Panc1 (cell line): Measurements from ENCODE around the gene SAPCD1. TPM values are rescaled to one million over a fixed set of nuclear protein-coding genes. Genes with fewer than 3 reads are reported as not detected.

Experiments
- ATAC-seq: fragments of 200-7000 bp; cut with Tn5 transposase; 2 replicates; pipeline ENCODE4 v1.9.1; 2020; ENCODE audit warnings: mild to moderate bottlenecking, moderate library complexity
- BruUV-seq: library from RNA; stranded (reverse); fragments of 400-500 nt; replicated peaks from 2 replicates; lab custom pipeline; 2021; lab: Mats Ljungman, UMichigan
- CTCF ChIA-PET: fragments of 300-600 bp; sonication (Branson Sonifier 250); formaldehyde crosslinking; loops from one replicate; lab custom pipeline; 2022; ENCODE audit warnings: antibody characterized with exemption; lab: Charles Lee
- POLR2A ChIA-PET: fragments of 300-600 bp; sonication (Branson Sonifier 250); formaldehyde crosslinking; loops from one replicate; lab custom pipeline; 2022; ENCODE audit warnings: antibody characterized with exemption; lab: Charles Lee
- DNase-seq: peaks from one replicate; pipeline ENCODE4 v3.0.0-alpha.2; 2010; ENCODE audit warnings: low read depth, low spot score
- H3K27ac ChIP-seq: 2 replicates; pipeline ENCODE4 v1.5.1; 2011; ENCODE audit warnings: mild to moderate bottlenecking, low read length, inconsistent platforms
- H3K27me3 ChIP-seq: fragments of 200-500 bp; sonication (Bioruptor generic); 2 replicates; pipeline ENCODE4 v1.6.0; 2014; ENCODE audit warnings: low read length, inconsistent platforms; ENCODE audit not compliant: control insufficient read depth, insufficient read depth
- H3K36me3 ChIP-seq: fragments of 200-500 bp; sonication (Bioruptor generic); 2 replicates; pipeline ENCODE4 v1.5.1; 2014; ENCODE audit warnings: inconsistent platforms, mild to moderate bottlenecking, low read length, moderate library complexity; ENCODE audit not compliant: control insufficient read depth, insufficient read depth
- H3K4me1 ChIP-seq: 2 replicates; pipeline ENCODE4 v1.5.1; 2011; ENCODE audit warnings: inconsistent platforms, mild to moderate bottlenecking, low read length, moderate library complexity; ENCODE audit not compliant: control insufficient read depth, insufficient read depth
- H3K4me3 ChIP-seq, 2 experiments: 2 replicates each; pipeline ENCODE4 v1.5.1; 2011 to 2012; ENCODE audit warnings: low read depth in 2 of 2, low read length in 2 of 2, mild to moderate bottlenecking in 2 of 2, inconsistent platforms in 1 of 2, moderate library complexity in 1 of 2
- H3K9me3 ChIP-seq: fragments of 200-500 bp; sonication (Bioruptor generic); 2 replicates; pipeline ENCODE4 v1.5.1; 2014; ENCODE audit warnings: low read depth, mild to moderate bottlenecking, inconsistent platforms, low read length, moderate library complexity; ENCODE audit not compliant: control insufficient read depth, insufficient read depth
- POLR2AphosphoS5 ChIP-seq: IDR thresholded peaks from 2 replicates; pipeline ENCODE4 v1.6.1; 2012; ENCODE audit warnings: mild to moderate bottlenecking, low read depth, low read length, moderate library complexity
- SIN3A ChIP-seq: IDR thresholded peaks from 2 replicates; pipeline ENCODE4 v1.6.1; 2012; ENCODE audit warnings: low read depth, mild to moderate bottlenecking, low read length, moderate library complexity, borderline replicate concordance; ENCODE audit not compliant: insufficient read depth
- TCF7L2 ChIP-seq: IDR thresholded peaks from 2 replicates; pipeline ENCODE4 v1.6.1; 2011; ENCODE audit warnings: mild to moderate bottlenecking, low read depth, low read length, inconsistent platforms
- in situ Hi-C: cut with HindIII; loops from 2 replicates; pipeline ENCODE4 v1.10.0; 2016; ENCODE audit warnings: low sequenced_read_pairs, low pct_unique_long_range_greater_than_20kb
- intact Hi-C: fragments of 100-400 bp; cut with micrococcal nuclease; formaldehyde crosslinking; loops from one replicate; pipeline ENCODE4 v1.10.0; 2022; ENCODE audit not compliant: unreplicated experiment
- total RNA-seq: library from RNA; stranded (reverse); gene quantifications from one replicate; pipeline ENCODE4 v1.2.1, GENCODE V29; 2021; ENCODE audit not compliant: unreplicated experiment
- TF ChIP-seq, protein P1 (sequence below), 2 experiments: IDR thresholded peaks; 2 replicates each; pipeline ENCODE4 v1.6.1; 2011 to 2012; ENCODE audit warnings: low read depth in 2 of 2, control low read depth in 1 of 2, low read length in 1 of 2, mild to moderate bottlenecking in 1 of 2, moderate library complexity in 1 of 2; ENCODE audit not compliant: insufficient read depth in 1 of 2
- TF ChIP-seq, protein P2 (sequence below): fragments of 450-650 bp; IDR thresholded peaks from 2 replicates; pipeline ENCODE4 v1.5.1; 2017; ENCODE audit warnings: mild to moderate bottlenecking

Gene SAPCD1
- total RNA-seq, 1 experiment from 2014 or later = 6.3 TPM

DNA sequence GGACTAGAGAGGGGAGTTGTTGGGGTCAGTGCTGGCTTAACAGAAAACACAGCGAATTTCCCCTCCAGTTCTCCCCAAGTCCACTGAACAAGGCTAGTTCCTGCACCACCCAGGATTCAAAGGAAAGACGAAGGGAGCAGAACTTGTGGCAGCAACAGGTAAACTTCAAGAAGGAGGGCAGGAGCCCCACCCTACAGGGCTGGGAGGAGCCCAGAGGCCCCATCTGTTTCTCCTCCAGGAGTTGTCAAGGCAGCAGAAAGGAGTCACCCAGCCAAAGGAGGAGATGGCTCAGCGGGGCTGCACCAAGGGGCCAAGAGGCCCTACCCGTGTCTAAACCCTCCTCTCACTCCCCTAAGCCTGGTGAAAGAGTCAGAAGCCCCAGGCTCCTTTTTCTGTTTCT, 1.7 kb downstream of the SAPCD1 start:
- Histone ChIP-seq H3K4me3 (no peak overlapping the region), H3K36me3 (no peaks in the 10 kb centered on the region), H3K27me3 (no peaks in the 10 kb centered on the region), H3K4me1 (no peaks in the 10 kb centered on the region), H3K27ac (no peak overlapping the region), H3K9me3 (no peaks in the 10 kb centered on the region)
- intact Hi-C loops = no loop called here
- TF ChIP-seq SIN3A = no peak
- TF ChIP-seq, protein P1, sequence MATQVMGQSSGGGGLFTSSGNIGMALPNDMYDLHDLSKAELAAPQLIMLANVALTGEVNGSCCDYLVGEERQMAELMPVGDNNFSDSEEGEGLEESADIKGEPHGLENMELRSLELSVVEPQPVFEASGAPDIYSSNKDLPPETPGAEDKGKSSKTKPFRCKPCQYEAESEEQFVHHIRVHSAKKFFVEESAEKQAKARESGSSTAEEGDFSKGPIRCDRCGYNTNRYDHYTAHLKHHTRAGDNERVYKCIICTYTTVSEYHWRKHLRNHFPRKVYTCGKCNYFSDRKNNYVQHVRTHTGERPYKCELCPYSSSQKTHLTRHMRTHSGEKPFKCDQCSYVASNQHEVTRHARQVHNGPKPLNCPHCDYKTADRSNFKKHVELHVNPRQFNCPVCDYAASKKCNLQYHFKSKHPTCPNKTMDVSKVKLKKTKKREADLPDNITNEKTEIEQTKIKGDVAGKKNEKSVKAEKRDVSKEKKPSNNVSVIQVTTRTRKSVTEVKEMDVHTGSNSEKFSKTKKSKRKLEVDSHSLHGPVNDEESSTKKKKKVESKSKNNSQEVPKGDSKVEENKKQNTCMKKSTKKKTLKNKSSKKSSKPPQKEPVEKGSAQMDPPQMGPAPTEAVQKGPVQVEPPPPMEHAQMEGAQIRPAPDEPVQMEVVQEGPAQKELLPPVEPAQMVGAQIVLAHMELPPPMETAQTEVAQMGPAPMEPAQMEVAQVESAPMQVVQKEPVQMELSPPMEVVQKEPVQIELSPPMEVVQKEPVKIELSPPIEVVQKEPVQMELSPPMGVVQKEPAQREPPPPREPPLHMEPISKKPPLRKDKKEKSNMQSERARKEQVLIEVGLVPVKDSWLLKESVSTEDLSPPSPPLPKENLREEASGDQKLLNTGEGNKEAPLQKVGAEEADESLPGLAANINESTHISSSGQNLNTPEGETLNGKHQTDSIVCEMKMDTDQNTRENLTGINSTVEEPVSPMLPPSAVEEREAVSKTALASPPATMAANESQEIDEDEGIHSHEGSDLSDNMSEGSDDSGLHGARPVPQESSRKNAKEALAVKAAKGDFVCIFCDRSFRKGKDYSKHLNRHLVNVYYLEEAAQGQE (IDR thresholded peaks at IDR 0.05; ENCODE audit: insufficient read depth in 1 of 2, low read depth in 2 of 2, low read length in 1 of 2) = no peak
- ChIA-PET CTCF (interaction anchor here (0.5 kb wide), 1 partner anchor 19 kb away, joined by 5 read pairs; no protein-coding TSS in a partner anchor), POLR2A (no interaction called here)
- no peak for DNase-seq
- in situ Hi-C loops = no loop called here
- BruUV-seq = TSS peak; percentile 64
- ATAC-seq = no peak

DNA sequence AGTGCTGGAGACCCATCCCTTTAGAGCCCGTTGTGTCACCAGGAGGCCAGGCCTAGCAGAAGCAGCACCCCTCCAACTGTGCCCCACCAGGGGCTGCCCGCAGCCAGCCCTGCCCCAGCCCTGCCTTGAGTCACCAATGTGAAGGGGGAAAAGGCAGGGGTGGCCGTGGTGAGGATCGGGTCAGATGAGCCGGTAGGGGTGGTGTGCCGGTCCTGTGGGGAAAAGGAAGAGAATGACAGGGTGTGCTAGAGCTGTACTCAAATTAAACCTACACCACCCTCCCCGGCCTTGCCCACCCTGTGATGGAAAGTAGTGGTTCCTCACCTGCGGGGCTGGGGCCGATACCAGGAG, 3.1 kb downstream of the SAPCD1 start:
- POLR2A ChIA-PET = no interaction called here

More for the DNA sequence above, 3.1 kb downstream of the SAPCD1 start:
- H3K4me1 ChIP-seq = no peaks in the 10 kb centered on the region
- no peaks in the 10 kb centered on the region for H3K9me3 ChIP-seq
- intact Hi-C loops = no loop called here
- ATAC-seq (no peak), DNase-seq (no peak)
- CTCF ChIA-PET = no interaction called here
- no peak for TF ChIP-seq TCF7L2
- TF ChIP-seq SIN3A = no peak
- TF ChIP-seq, protein P2, sequence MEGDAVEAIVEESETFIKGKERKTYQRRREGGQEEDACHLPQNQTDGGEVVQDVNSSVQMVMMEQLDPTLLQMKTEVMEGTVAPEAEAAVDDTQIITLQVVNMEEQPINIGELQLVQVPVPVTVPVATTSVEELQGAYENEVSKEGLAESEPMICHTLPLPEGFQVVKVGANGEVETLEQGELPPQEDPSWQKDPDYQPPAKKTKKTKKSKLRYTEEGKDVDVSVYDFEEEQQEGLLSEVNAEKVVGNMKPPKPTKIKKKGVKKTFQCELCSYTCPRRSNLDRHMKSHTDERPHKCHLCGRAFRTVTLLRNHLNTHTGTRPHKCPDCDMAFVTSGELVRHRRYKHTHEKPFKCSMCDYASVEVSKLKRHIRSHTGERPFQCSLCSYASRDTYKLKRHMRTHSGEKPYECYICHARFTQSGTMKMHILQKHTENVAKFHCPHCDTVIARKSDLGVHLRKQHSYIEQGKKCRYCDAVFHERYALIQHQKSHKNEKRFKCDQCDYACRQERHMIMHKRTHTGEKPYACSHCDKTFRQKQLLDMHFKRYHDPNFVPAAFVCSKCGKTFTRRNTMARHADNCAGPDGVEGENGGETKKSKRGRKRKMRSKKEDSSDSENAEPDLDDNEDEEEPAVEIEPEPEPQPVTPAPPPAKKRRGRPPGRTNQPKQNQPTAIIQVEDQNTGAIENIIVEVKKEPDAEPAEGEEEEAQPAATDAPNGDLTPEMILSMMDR = no peak
- TF ChIP-seq, protein P1 (IDR thresholded peaks at IDR 0.05; ENCODE audit: insufficient read depth in 1 of 2, low read depth in 2 of 2, low read length in 1 of 2) = no peak
- no peak for TF ChIP-seq POLR2AphosphoS5
- in situ Hi-C loops = no loop called here
- no peaks in the 10 kb centered on the region for H3K36me3 ChIP-seq
- H3K27me3 ChIP-seq = no peaks in the 10 kb centered on the region
- no peak overlapping the region for H3K4me3 ChIP-seq
- H3K27ac ChIP-seq = no peak overlapping the region
- no TSS peak for BruUV-seq
